ES-I3 (cell line): Measurements from ENCODE around the gene C5orf52.
"Not testable (repeated sequence)": the region's sequence is repeated elsewhere in the genome, so short reads cannot be mapped to it uniquely, and the experiment has no call there.

Experiments used
- H3K36me3 ChIP-seq: 2 replicates; pipeline ENCODE4 v1.6.1; 2013; ENCODE audit warnings: mild to moderate bottlenecking, low read length, control low read depth, moderate library complexity; ENCODE audit not compliant: insufficient read depth
- H3K4me1 ChIP-seq: 2 replicates; pipeline ENCODE4 v1.6.1; 2013; ENCODE audit warnings: mild to moderate bottlenecking, control low read depth, low read length; ENCODE audit not compliant: insufficient read depth
- H3K9ac ChIP-seq: 2 replicates; pipeline ENCODE4 v1.6.1; 2013; ENCODE audit warnings: low read depth, mild to moderate bottlenecking, low read length, moderate library complexity
- H3K9me3 ChIP-seq: 2 replicates; pipeline ENCODE4 v1.6.1; 2013; ENCODE audit warnings: mild to moderate bottlenecking, low read length, moderate library complexity; ENCODE audit not compliant: control insufficient read depth, insufficient read depth

Gene C5orf52

DNA sequence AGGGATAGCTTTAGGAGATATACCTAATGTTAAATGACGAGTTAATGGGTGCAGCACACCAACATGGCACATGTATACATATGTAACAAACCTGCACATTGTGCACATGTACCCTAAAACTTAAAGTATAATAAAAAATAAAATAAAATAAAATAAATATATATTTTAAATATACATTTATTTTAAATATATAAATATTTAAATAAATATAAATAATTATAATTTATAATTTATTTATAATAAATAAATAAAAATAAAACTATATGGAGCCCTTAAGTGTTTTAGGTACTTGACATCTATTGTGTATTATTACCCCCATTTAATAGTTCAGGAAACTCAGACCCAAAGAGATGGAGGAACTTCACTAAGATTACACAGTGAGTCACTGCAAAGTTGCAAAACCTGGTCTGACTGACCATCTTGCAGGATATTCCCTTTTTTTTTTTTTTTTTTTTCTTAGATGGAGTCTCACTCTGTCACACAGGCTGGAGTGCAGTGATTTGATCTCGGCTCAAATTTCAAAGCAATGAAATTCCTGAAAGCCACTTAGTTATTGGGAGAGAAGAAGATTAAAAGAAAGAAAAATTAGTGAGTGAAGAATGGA is 5.8 kb upstream of the C5orf52 start:
- Histone ChIP-seq H3K4me1 (no peaks in the 10 kb centered on the region), H3K9ac (no peak overlapping the region), H3K9me3 (no peaks in the 10 kb centered on the region; the same call in 1 of the 2 replicates), H3K36me3 (no peaks in the 10 kb centered on the region)

DNA sequence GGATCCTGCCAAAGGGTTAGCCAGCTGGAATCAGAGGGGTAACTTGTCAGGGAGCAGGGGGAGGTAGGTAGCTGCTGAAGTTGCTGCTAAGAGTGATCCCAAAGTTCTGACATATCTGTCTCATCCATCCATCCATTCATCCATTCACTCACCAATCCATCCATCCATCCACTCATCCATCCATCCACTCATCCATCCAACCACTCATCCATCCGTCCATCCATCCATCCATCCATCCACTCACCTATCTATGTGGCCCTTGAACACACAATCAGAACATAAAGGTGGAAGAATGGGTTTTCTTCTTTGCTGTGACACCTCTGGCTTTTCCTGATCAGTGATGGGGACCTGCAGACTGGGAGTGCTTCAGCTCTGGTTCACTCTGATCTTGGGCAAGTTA is 3.0 kb upstream of the C5orf52 start:
- H3K4me1 ChIP-seq = no peaks in the 10 kb centered on the region

DNA sequence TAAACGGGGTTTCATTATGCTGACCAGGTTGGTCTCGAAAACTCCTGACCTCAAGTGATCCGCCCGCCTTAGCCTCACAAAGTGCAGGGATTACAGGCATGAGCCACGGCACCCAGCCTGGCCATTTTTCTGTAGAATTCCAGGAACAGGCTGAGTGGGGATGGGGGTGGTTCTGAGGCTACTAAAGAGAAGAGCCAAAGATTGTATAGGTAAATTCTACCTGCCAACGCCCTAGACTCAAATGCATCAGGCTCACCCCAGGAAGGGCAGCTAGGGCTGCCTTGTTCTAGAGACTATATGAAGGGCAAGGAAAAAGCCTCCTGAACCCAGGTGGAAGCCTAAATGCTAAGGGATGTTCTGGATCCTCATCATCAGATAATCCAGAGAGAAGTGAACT is 1.6 kb upstream of the C5orf52 start:
- Histone ChIP-seq H3K9me3 (0 out of 2 replicates have a peak, but pooled peaks cover 9% of the 10 kb centered on the region), H3K4me1 (no peaks in the 10 kb centered on the region), H3K36me3 (no peaks in the 10 kb centered on the region), H3K9ac (no peak overlapping the region)

More for the DNA sequence above, 3.0 kb upstream of the C5orf52 start:
- Histone ChIP-seq H3K9me3 (0 out of 2 replicates have a peak, but pooled peaks cover 9% of the 10 kb centered on the region), H3K9ac (no peak overlapping the region), H3K36me3 (no peaks in the 10 kb centered on the region)

DNA sequence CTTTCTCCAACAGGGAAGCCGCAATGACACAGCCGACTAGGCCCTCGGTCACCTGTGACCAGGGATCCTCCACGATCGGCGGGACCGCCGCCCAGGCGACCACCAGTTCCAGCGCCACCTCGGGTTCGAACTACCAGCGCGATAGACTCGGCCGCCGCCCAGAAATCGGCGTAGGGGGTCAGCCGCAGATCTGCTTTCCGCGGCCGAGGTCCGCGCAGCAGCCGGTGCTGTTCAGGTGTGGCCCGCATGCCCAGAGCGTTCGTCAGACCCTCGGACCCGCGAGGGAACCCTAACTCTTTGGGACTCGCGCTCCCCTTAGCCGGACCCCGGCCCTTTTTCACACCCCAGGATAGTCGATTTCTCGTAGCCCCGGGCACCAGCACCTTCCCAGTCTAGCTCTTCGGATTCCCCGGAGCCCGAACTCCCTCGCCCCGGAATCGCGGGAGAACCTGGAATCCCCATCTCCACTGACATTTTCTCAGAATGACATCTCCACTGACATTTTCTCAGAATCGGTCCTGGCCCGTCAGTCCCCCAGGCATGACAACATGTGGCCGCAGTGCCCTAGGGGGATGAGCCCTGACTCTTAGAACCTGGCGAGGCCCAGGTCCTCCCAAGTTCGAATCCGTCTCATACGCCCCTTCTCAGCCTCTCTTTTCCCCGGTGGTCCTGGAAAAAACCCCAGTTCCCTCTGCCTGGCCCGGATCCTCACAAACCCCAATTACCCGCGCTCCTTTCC is 428 bp downstream of the C5orf52 start:
- Histone ChIP-seq H3K4me1 (no peaks in the 10 kb centered on the region), H3K9ac (no peak overlapping the region), H3K9me3 (0 out of 2 replicates have a peak, but pooled peaks cover 9% of the 10 kb centered on the region), H3K36me3 (no peaks in the 10 kb centered on the region)

DNA sequence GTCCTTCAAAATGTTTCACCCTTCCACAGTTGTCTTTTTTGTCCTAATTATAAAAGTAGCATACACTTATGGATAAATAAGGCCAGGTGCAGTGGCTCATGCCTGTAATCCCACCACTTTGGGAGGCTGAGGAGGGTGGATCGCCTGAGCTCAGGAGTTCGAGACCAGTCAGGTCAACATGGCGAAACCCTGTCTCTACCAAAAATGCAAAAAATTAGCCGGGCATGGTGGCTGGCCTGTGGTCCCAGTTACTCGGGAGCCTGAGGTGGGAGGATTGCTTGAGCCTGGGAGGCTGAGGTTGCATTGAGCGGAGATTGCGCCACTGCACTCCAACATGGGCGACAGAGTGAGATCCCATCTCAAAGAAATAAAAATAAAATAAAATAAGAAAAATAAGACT is 1.6 kb downstream of the C5orf52 start:
- Histone ChIP-seq H3K9ac (no peak overlapping the region), H3K9me3 (0 out of 2 replicates have a peak, but pooled peaks cover 9% of the 10 kb centered on the region), H3K36me3 (no peaks in the 10 kb centered on the region)

DNA sequence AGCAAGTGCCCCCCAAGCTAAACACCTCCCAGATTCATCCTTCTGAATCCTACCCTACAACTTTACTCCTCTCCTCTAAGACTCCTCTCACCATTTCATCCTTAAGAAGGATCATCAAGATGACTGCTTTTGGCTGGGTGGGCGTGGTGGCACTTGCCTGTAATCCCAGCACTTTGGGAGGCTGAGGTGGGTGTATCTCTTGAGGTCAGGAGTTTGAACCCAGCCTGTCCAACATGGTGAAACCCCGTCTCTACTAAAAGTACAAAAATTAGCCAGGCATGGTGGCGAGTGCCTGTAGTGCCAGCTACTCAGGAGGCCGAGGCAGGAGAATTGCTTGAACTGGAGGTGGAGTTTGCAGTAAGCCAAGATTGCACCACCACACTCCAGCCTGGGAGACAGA is 3.0 kb downstream of the C5orf52 start:
- not testable (repeated sequence) for H3K9me3 ChIP-seq, H3K9ac ChIP-seq, H3K36me3 ChIP-seq, H3K4me1 ChIP-seq

More for the DNA sequence above, 1.6 kb downstream of the C5orf52 start:
- H3K4me1 ChIP-seq = no peaks in the 10 kb centered on the region

DNA sequence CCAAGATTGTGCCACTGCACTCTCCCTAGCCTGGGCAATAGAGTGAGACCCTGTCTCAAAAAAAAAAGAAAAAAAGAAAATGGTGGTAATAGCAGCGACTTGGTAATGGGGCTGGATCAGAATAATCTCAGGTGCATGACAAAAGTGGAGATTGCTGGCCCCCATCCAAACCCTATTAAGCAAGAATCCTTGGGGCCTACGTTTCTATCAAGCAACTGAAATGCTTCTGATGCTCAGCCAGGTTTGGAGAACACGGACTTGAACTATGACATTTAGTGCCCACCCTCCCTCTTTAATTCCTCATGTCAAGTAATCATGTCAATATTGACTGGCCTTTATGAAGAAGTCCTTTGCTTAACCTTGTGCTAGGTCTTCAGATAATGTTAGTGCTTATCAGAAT is 6.6 kb downstream of the C5orf52 start:
- Histone ChIP-seq H3K9me3 (no peaks in the 10 kb centered on the region), H3K4me1 (no peaks in the 10 kb centered on the region), H3K9ac (no peak overlapping the region), H3K36me3 (no peaks in the 10 kb centered on the region)

DNA sequence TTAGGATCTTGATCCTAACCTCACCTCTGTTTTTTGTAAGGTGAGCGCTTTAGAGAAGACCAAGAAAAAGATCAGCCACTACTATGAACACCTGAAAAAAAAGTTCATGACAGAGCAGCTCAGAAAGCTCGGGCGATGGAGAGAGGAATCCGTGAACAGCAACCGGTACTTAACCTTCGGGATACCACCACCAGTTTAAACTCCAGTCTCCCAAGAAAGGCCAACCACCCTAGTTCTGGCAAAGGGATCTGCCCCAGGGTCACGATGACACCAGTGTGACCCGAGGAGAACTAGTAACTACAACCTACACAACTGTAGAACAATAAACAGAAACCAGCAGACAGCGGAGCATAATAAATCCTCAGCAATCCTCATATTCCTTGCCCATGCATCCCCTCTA is 8.5 kb downstream of the C5orf52 start:
- no peaks in the 10 kb centered on the region for H3K9me3 ChIP-seq
- H3K4me1 ChIP-seq = no peaks in the 10 kb centered on the region
- H3K36me3 ChIP-seq = no peaks in the 10 kb centered on the region
- no peak overlapping the region for H3K9ac ChIP-seq

DNA sequence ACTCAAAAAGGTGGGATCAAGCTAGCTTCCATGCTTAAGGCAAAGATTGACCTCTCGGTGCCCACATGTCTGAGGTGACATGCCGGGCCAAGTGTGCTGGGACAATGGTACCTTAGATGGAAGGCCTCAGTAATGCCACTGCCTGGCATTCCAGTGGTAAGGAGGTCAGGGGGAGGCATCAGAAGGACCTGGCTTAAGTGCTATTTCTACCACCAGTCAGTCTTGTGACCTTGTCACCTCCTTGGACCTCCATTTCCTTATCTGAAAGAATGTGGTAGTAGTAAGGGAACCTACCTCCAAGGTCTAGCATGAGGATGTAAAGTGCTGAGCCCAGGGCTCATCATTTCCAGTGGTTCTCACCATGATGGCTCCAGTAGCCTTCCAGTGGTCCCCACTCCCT is 8.9 kb downstream of the C5orf52 start:
- no peaks in the 10 kb centered on the region for H3K36me3 ChIP-seq
- H3K9me3 ChIP-seq = no peaks in the 10 kb centered on the region
- H3K4me1 ChIP-seq = no peaks in the 10 kb centered on the region
- H3K9ac ChIP-seq = no peak overlapping the region

DNA sequence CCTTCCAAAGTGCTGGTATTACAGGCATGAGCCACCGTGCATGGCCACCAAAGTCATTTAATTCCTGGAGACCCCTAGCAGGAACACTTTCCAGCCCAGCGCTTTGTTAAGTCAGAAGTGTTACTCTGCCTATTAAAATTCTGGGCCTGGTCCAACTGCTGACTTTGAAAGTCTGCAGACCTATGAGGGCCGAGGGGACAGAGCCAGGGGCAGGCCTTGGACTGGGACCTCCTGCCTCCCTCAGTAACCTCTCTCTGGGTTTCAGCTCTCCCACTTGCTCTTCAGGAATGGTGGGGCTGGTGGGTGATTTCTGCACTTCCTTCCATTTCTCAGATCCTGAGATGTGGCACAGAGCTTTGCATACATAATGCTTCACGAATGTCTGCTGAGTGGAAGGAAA is 9.7 kb downstream of the C5orf52 start:
- Histone ChIP-seq H3K36me3 (no peaks in the 10 kb centered on the region), H3K9ac (no peak overlapping the region), H3K9me3 (no peaks in the 10 kb centered on the region), H3K4me1 (no peaks in the 10 kb centered on the region)

DNA sequence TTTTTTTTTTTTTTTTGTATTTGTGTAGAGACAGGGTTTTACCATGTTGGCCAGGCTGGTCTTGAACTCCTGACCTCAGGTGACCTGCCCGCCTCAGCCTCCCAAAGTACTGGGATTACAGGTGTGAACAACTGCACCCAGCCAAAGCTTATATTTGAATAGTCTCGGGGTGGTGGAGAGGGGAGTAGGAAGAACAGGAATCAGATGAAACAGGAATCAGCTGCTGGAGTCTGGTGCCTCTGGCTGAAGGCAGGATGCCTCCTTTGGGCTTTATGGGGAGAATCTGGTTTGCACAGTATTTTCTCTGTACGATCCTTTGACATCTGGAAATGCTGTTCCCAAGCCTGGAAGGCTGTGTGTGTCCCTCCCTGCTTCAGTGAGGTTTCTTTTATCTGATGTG is 10.9 kb downstream of the C5orf52 start:
- no peaks in the 10 kb centered on the region for H3K4me1 ChIP-seq
- no peaks in the 10 kb centered on the region for H3K36me3 ChIP-seq
- no peak overlapping the region for H3K9ac ChIP-seq
- no peaks in the 10 kb centered on the region for H3K9me3 ChIP-seq

DNA sequence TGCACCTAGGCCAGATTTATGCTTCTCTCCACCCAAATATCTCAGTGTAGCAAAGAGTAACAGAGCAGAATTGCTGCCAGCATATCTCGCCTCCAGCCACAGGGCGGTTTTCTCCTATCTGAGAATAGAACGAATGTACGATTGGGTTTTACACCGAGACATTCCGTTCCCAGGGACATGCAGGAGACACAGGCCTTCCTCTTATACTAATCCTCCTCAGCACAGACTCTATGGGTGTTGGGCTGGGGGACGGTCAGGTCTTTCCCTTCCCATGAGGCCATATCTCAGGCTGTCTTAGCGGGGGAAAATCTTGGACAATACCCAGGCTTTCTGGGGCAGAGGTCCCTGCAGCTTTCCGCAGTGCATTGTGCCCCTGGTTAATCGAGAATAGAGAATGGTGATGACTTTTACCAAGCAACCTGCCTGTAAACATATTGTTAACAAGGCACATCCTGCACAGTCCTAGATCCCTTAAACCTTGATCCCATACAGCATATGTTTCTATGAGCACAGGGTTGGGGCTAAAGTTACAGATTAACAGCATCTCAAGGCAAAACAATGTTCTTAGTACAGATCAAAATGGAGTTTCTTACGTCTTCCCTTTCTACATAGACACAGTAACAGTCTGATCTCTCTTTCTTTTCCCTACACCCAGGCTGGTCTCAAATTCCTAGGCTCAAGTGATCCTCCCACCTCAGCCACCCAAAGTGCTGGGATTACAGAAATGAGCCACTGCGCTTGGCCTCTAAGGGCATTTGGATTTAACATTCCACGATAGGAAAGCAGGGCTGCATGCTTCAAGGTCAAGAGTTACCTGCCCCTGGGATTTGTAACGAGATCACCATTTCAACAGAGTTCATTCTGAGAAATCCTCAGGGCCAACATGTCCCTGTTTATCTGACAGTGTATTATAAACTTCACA is 15.2 kb downstream of the C5orf52 start:
- not testable (repeated sequence) for H3K9ac ChIP-seq, H3K36me3 ChIP-seq, H3K9me3 ChIP-seq, H3K4me1 ChIP-seq

DNA sequence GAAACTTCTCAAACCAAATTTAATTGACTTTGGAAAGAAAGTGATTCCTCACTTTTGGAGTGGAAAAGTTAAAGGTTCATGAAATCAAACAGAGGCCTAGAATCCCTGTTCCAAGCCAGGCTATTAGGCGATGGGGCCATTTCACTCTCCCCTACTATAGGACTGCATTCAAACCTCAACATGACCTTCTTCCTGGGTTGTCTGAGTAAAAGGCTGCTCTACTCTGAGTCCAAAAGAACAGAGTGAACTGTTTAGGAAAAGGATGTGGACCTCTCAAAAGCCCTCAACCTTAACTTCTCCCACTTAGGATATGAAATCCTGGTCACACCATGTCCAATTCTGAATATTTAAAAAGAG is 15.8 kb downstream of the C5orf52 start:
- H3K9me3 ChIP-seq = peaks cover under 1% of the 10 kb centered on the region; the same call in 1 of the 2 replicates
- no peaks in the 10 kb centered on the region for H3K36me3 ChIP-seq
- no peaks in the 10 kb centered on the region for H3K4me1 ChIP-seq
- no peak overlapping the region for H3K9ac ChIP-seq

DNA sequence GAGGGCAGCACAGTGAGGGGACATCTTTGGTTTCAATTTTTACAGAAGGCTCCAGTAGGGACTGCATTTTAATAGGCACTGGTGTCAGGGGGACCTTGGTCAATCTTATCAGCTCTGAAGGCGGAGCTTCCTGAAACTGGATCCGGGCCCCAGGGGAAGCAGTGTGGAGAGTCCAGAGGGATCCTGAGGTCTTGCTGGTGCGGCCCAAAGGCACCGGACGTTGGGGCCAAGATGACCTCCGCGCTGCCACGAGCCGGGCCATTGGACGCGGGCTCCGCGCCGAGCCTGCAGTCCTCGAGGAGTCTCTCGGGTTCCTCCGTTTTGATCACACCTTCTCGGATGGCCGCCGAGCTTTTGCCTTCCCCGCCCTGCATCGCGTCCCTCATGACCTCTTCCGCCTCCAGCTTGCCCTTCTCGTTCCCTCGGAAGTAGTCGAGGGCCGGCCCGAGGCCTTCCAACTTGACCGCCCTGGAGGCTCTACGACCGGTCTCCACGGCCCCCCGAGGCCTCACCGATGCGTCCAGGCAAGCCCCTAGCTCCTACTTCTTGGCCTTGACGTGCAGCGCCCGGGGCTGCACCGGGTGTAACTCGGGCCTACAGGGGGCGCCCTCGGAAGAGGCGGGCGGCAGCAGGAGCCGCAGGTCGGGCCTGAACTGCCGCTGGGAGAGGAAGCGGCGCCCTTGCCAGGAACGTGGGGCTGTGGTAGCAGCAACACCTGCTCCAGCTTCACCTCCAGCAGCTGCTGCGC is 18.8 kb downstream of the C5orf52 start:
- Histone ChIP-seq H3K9ac (no peak overlapping the region), H3K9me3 (peaks cover 4% of the 10 kb centered on the region; the same call in 1 of the 2 replicates), H3K4me1 (no peaks in the 10 kb centered on the region), H3K36me3 (no peaks in the 10 kb centered on the region)
